Neural crest cell (in vitro differentiated cells): ENCODE data around the gene CBFB. TPM values are rescaled to one million over a fixed set of nuclear protein-coding genes. Genes with fewer than 3 reads are reported as not detected.

Source experiments
- DNase-seq: peaks from one replicate; pipeline ENCODE4 v3.0.0; 2021; ENCODE audit warnings: low read depth, mixed read lengths, low spot score
- H3K27ac Mint-ChIP-seq: one replicate; pipeline ENCODE4 v1.8.0; 2021; ENCODE audit warnings: mild to moderate bottlenecking, mixed read lengths; ENCODE audit not compliant: unreplicated experiment
- H3K27me3 Mint-ChIP-seq: 2 replicates; pipeline ENCODE4 v1.8.0; 2021; ENCODE audit warnings: low read depth, mild to moderate bottlenecking, mixed read lengths
- H3K36me3 Mint-ChIP-seq: 2 replicates; pipeline ENCODE4 v1.8.0; 2021; ENCODE audit warnings: low read depth, mild to moderate bottlenecking, mixed read lengths
- H3K4me1 Mint-ChIP-seq: 2 replicates; pipeline ENCODE4 v1.8.0; 2021; ENCODE audit warnings: mixed read lengths
- H3K4me3 Mint-ChIP-seq: one replicate; pipeline ENCODE4 v1.8.0; 2021; ENCODE audit warnings: mild to moderate bottlenecking, mixed read lengths
- H3K9me3 Mint-ChIP-seq: 2 replicates; pipeline ENCODE4 v1.8.0; 2021; ENCODE audit warnings: mixed read lengths
- total RNA-seq: library from RNA; stranded (reverse); gene quantifications from 2 replicates; pipeline ENCODE4 v1.2.1, GENCODE V29; 2021
- TF ChIP-seq, protein P1 (sequence below): fragments of 200-600 bp; sonication (generic); conservative IDR thresholded peaks from 2 replicates; pipeline ENCODE4 v1.5.0; 2021; ENCODE audit warnings: antibody characterized with exemption, mild to moderate bottlenecking

CBFB gene
- total RNA-seq, 1 donor from 2014 or later, result 106 TPM

DNA sequence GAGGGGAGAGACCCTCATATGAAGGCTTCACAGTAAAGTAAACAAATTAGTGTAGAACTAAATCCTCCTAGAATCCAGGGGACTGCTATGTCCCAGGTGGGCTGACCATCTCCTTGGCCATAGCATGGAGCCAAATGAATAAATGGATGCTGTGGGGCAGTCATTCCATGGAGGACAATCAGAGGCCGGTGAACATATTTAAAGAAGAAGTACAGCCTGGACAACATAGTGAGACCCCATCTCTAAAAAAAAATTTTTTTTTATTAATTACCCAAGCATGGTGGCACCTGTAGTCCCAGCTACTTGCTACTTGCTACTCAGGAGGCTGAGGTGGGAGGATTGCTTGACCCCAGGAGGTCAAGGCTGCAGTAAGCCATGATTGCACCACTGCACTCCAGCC lies 5.3 kb upstream of the CBFB start:
- Mint-ChIP-seq H3K9me3 (no peaks in the 10 kb centered on the region), H3K27ac (no peak overlapping the region), H3K36me3 (no peaks in the 10 kb centered on the region), H3K4me1 (peaks cover 15% of the 10 kb centered on the region), H3K4me3 (no peak overlapping the region), H3K27me3 (no peaks in the 10 kb centered on the region)
- TF ChIP-seq, protein P1, sequence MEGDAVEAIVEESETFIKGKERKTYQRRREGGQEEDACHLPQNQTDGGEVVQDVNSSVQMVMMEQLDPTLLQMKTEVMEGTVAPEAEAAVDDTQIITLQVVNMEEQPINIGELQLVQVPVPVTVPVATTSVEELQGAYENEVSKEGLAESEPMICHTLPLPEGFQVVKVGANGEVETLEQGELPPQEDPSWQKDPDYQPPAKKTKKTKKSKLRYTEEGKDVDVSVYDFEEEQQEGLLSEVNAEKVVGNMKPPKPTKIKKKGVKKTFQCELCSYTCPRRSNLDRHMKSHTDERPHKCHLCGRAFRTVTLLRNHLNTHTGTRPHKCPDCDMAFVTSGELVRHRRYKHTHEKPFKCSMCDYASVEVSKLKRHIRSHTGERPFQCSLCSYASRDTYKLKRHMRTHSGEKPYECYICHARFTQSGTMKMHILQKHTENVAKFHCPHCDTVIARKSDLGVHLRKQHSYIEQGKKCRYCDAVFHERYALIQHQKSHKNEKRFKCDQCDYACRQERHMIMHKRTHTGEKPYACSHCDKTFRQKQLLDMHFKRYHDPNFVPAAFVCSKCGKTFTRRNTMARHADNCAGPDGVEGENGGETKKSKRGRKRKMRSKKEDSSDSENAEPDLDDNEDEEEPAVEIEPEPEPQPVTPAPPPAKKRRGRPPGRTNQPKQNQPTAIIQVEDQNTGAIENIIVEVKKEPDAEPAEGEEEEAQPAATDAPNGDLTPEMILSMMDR, result no peak
- DNase-seq, result no peak

GRCh38 chr16:67024384-67025209 lies 4.4 kb upstream of the CBFB start:
- Mint-ChIP-seq H3K36me3 (no peaks in the 10 kb centered on the region), H3K9me3 (no peaks in the 10 kb centered on the region), H3K27ac (no peak overlapping the region), H3K4me1 (peaks cover 15% of the 10 kb centered on the region), H3K27me3 (no peaks in the 10 kb centered on the region), H3K4me3 (no peak overlapping the region)
- DNase-seq, result no peak
- TF ChIP-seq, protein P1, result no peak

GRCh38 chr16:67025210-67025550 lies 3.8 kb upstream of the CBFB start:
- Mint-ChIP-seq H3K4me3 (peak overlapping the region; percentile 61), H3K4me1 (peaks cover 18% of the 10 kb centered on the region), H3K36me3 (peaks cover 3% of the 10 kb centered on the region), H3K27ac (no peak overlapping the region), H3K9me3 (no peaks in the 10 kb centered on the region), H3K27me3 (no peaks in the 10 kb centered on the region)
- TF ChIP-seq, protein P1, result no peak
- no peak for DNase-seq

GRCh38 chr16:67026570-67026969 lies 2.4 kb upstream of the CBFB start:
- TF ChIP-seq, protein P1, result no peak
- H3K9me3 Mint-ChIP-seq, result no peaks in the 10 kb centered on the region
- H3K4me3 Mint-ChIP-seq, result peak overlapping the region; percentile 44

DNA sequence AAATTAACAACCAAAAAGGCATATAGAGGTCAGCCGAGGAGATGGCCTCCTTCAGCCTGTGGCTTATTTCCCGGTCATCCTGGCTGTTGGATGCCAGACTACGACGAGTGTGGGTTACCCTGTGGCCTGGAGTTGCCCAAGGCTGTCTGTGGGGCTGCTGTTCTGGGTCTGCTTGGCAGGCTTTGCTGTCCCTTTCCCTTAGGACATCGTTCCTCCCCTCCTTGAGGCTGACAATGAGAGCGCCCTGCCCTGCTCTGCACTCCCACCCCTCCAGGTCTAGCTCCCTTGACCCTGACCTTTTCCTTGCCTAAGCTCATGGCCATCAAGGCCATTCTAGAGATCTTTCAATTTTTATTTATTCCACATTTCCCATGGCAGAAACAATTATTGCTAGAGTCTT lies 1.9 kb upstream of the CBFB start:
- Mint-ChIP-seq H3K27ac (no peak overlapping the region), H3K36me3 (peaks cover 3% of the 10 kb centered on the region), H3K4me3 (peak overlapping the region; percentile 65), H3K4me1 (peaks cover 35% of the 10 kb centered on the region), H3K27me3 (no peaks in the 10 kb centered on the region), H3K9me3 (no peaks in the 10 kb centered on the region)
- no peak for DNase-seq
- TF ChIP-seq, protein P1, result no peak

More at GRCh38 chr16:67026570-67026969, 2.4 kb upstream of the CBFB start:
- Mint-ChIP-seq H3K4me1 (peaks cover 30% of the 10 kb centered on the region), H3K36me3 (peaks cover 3% of the 10 kb centered on the region), H3K27me3 (no peaks in the 10 kb centered on the region), H3K27ac (peak overlapping the region; percentile 62)
- DNase-seq, result no peak
